MCF 10A (cell line): Measurements from ENCODE around the gene SDC4. TPM values are rescaled to one million over a fixed set of nuclear protein-coding genes. Genes with fewer than 3 reads are reported as not detected.

Source experiments
- BruUV-seq: library from RNA; stranded (reverse); fragments of 400-500 nt; replicated peaks from 2 replicates; lab custom pipeline; 2021; lab: Mats Ljungman, UMichigan
- CTCF ChIA-PET: fragments of 300-600 bp; sonication (Branson Sonifier 250); formaldehyde crosslinking; extraction: SDS; loops from one replicate; lab custom pipeline; 2021; ENCODE audit warnings: antibody characterized with exemption, inconsistent platforms; lab: Yijun Ruan, JAX
- POLR2A ChIA-PET: fragments of 300-600, 350-650 bp; sonication (Branson Sonifier 250); formaldehyde crosslinking; extraction: SDS; loops from one replicate; lab custom pipeline; 2020; ENCODE audit warnings: antibody characterized with exemption, inconsistent platforms; lab: Yijun Ruan, JAX
- DNase-seq: peaks from one replicate; pipeline ENCODE4 v3.0.0-alpha.2; 2018; ENCODE audit not compliant: unreplicated experiment
- H3K27ac Mint-ChIP-seq: one replicate; pipeline ENCODE4 v1.8.0; 2022; ENCODE audit warnings: mild to moderate bottlenecking, low read depth, mixed read lengths; ENCODE audit not compliant: unreplicated experiment
- H3K27me3 Mint-ChIP-seq: one replicate; pipeline ENCODE4 v1.8.0; 2022; ENCODE audit warnings: mixed read lengths; ENCODE audit not compliant: insufficient read depth, unreplicated experiment
- H3K36me3 Mint-ChIP-seq: one replicate; pipeline ENCODE4 v1.8.0; 2022; ENCODE audit warnings: mild to moderate bottlenecking, moderate library complexity, mixed read lengths; ENCODE audit not compliant: insufficient read depth, unreplicated experiment
- H3K4me1 Mint-ChIP-seq: one replicate; pipeline ENCODE4 v1.8.0; 2022; ENCODE audit warnings: mixed read lengths; ENCODE audit not compliant: insufficient read depth, unreplicated experiment
- H3K4me3 Mint-ChIP-seq: one replicate; pipeline ENCODE4 v1.8.0; 2022; ENCODE audit warnings: mild to moderate bottlenecking, moderate library complexity, mixed read lengths; ENCODE audit not compliant: unreplicated experiment
- H3K9me3 Mint-ChIP-seq: one replicate; pipeline ENCODE4 v1.8.0; 2022; ENCODE audit warnings: mixed read lengths; ENCODE audit not compliant: unreplicated experiment
- intact Hi-C: fragments of 100-400 bp; cut with micrococcal nuclease; formaldehyde crosslinking; loops from 2 replicates; pipeline ENCODE4 v1.14.1; 2022
- total RNA-seq: library from RNA; stranded (reverse); gene quantifications from 2 replicates; pipeline ENCODE4 v1.2.3, GENCODE V29; 2022
- TF ChIP-seq, protein P1 (sequence below): fragments of 200-600 bp; IDR thresholded peaks from one replicate; pipeline ENCODE4 v1.8.0; 2022; ENCODE audit warnings: antibody characterized with exemption, mild to moderate bottlenecking; ENCODE audit not compliant: unreplicated experiment

The SDC4 gene
- total RNA-seq, 1 experiment from 2014 or later, result 209 TPM

DNA sequence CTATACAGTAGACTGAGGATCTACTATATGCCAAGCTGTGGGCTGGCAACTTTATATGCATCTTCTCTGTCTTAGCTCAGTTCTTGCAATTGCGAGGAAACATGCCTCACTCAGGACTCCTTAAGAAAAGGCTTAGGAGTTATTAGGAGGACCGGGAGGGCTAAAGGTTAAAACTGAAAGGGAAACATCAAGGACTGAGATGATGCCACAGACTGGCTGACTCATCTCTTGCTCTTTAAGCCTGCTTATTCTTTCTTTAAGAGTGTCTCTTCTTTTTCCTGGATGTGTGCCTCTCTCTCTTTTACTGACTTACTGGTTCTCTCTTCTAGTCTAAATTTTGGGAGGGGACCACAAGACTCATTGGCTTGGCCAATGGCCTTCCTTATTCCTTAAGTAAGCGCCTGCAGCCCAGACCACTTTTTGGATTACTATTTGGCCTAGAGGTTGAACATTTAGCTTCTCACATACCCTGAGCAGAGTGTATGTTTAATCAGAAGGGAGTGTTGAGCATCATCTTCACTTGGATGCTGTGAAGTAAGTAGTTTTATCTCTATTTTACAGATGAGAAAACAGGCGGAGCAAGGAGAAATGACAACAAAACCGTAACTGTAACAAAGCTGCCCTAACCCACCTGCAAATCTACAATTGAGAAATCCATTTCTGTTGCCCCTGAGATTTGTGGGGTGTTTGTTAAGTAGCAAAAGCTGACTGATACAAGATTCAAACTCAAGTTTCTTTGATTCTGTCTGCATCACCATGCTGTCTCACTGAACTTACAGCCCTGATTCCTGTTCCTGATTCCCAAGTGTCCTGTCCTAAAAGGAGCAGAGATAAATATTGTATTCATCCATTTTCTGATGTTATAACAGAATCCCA, 7.2 kb upstream of the SDC4 start:
- peak; percentile 65 for DNase-seq
- Mint-ChIP-seq H3K4me1 (peaks cover 47% of the 10 kb centered on the region), H3K27ac (peak overlapping the region; percentile 70), H3K4me3 (no peak overlapping the region), H3K36me3 (no peaks in the 10 kb centered on the region), H3K27me3 (no peaks in the 10 kb centered on the region), H3K9me3 (no peaks in the 10 kb centered on the region)
- ChIA-PET CTCF (interaction anchor here (0.9 to 1.3 kb wide), 4 partner anchors 8 to 416 kb away, joined by 3 to 5 read pairs (median 4); no protein-coding TSS in a partner anchor), POLR2A (interaction anchor here (0.6 to 34.6 kb wide), 3 partner anchors 20 to 550 kb away, joined by 3 to 1328 read pairs (median 4); partner anchors contain the start of gene SDC4)
- BruUV-seq, result no TSS peak
- TF ChIP-seq, protein P1, sequence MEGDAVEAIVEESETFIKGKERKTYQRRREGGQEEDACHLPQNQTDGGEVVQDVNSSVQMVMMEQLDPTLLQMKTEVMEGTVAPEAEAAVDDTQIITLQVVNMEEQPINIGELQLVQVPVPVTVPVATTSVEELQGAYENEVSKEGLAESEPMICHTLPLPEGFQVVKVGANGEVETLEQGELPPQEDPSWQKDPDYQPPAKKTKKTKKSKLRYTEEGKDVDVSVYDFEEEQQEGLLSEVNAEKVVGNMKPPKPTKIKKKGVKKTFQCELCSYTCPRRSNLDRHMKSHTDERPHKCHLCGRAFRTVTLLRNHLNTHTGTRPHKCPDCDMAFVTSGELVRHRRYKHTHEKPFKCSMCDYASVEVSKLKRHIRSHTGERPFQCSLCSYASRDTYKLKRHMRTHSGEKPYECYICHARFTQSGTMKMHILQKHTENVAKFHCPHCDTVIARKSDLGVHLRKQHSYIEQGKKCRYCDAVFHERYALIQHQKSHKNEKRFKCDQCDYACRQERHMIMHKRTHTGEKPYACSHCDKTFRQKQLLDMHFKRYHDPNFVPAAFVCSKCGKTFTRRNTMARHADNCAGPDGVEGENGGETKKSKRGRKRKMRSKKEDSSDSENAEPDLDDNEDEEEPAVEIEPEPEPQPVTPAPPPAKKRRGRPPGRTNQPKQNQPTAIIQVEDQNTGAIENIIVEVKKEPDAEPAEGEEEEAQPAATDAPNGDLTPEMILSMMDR, result no peak
- intact Hi-C loops, result no loop called here

DNA sequence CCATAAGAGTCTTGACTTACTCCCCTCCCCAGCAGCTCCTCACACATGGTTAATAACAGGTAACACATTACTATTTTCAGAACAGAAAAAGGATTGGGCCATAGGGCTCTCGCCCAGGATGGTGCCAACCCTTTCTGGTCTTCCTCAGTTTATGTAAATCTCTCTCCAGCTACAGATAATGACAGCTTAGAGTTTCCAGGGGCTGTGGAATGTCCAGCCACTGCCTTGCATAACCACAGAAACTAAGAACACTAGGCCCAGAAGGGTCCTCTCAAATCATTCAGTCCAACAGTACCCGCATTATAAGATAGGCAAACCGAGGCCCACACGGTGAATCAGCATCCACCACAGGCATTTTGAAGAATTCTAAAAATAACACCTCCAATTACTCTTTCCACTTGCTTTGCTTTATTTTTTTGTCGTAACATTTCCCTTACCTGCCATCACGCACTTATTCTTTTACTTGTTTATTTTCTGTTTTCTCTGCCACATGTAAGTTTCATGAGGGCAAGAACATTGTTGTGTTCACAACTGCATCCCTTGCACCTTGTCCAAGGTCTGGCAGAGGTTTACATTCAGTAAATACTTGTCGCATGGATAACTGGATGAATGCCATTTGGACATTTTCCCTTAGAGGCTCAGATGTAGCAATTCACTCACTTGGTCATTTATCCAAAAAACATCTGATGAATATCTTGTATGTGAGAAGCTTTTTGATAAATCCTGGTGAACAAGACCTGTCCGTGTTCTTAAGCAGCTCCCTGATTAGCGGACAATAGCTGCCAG, 6.4 kb upstream of the SDC4 start:
- Mint-ChIP-seq H3K27ac (peak overlapping the region; percentile 70), H3K9me3 (no peaks in the 10 kb centered on the region), H3K4me1 (peaks cover 40% of the 10 kb centered on the region), H3K36me3 (no peaks in the 10 kb centered on the region), H3K27me3 (no peaks in the 10 kb centered on the region), H3K4me3 (no peak overlapping the region)
- CTCF ChIA-PET, result interaction anchor here (0.6 to 1.3 kb wide), 5 partner anchors 9 to 417 kb away, joined by 3 to 6 read pairs (median 4); partner anchors contain the start of gene PIGT
- TF ChIP-seq, protein P1, result no peak
- intact Hi-C loops, result no loop called here
- no peak for DNase-seq
- no TSS peak for BruUV-seq
- POLR2A ChIA-PET, result interaction anchor here (0.6 to 37.4 kb wide), 4 partner anchors 6 to 551 kb away, joined by 3 to 1328 read pairs (median 666); partner anchors contain the start of genes SDC4 and SYS1

DNA sequence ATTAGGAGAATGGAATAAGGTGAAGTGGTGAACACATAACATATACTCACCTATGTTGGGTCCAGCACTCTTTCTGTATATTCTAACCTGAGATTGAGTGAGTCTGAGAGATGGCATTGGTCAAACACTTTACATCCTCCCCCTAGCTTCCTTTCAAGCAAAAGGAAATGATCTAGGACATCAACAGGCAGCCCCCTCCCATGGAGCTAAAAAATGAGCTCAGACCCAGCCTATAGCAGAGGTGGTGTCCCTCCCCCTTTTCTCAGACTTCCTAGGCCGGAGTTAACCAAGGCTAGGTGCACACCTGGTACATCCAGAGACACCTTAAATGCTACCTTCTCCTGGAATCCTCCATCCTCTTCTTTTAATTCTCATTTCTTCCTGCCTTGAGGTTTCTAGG, 5.5 kb upstream of the SDC4 start:
- DNase-seq, result no peak
- intact Hi-C loops, result no loop called here
- no peaks in the 10 kb centered on the region for H3K36me3 Mint-ChIP-seq
- ChIA-PET CTCF (interaction anchor here (0.9 to 1.1 kb wide), 2 partner anchors 35 to 62 kb away, joined by 5 to 6 read pairs; partner anchors contain the start of gene PIGT), POLR2A (interaction anchor here (34.6 to 37.4 kb wide), 2 partner anchors 7 to 18 kb away, joined by 1328 read pairs; partner anchors contain the start of genes SDC4 and SYS1)
- no peak overlapping the region for H3K4me3 Mint-ChIP-seq
- H3K4me1 Mint-ChIP-seq, result peaks cover 31% of the 10 kb centered on the region
- BruUV-seq, result no TSS peak
- H3K27me3 Mint-ChIP-seq, result no peaks in the 10 kb centered on the region
- no peak overlapping the region for H3K27ac Mint-ChIP-seq
- TF ChIP-seq, protein P1, result no peak
- no peaks in the 10 kb centered on the region for H3K9me3 Mint-ChIP-seq
